OCI-LY1 (cell line): ENCODE data around the gene EDN3.

Experiments used
- H2AFZ ChIP-seq: fragments of 200-600 bp; sonication (generic), shearing (Covaris generic); 2 replicates; pipeline ENCODE4 v1.6.0; 2014; ENCODE audit warnings: antibody characterized with exemption, mild to moderate bottlenecking, low read length
- H3F3A ChIP-seq: fragments of 200-600 bp; sonication (generic), shearing (Covaris generic); 2 replicates; pipeline ENCODE4 v1.6.0; 2014; ENCODE audit warnings: mild to moderate bottlenecking, antibody characterized with exemption, low read length, moderate library complexity; ENCODE audit not compliant: insufficient read depth
- H3K27ac ChIP-seq: fragments of 200-600 bp; sonication (generic); 2 replicates; pipeline ENCODE4 v1.5.1; 2014; ENCODE audit warnings: low read length, mixed run types, mild to moderate bottlenecking, low read depth; ENCODE audit not compliant: poor library complexity, severe bottlenecking
- H3K27me3 ChIP-seq: fragments of 200-600 bp; sonication (generic); 2 replicates; pipeline ENCODE4 v1.6.0; 2014; ENCODE audit warnings: antibody characterized with exemption, mild to moderate bottlenecking, low read length, moderate library complexity; ENCODE audit not compliant: insufficient read depth
- H3K36me3 ChIP-seq: fragments of 200-600 bp; sonication (generic); 2 replicates; pipeline ENCODE4 v1.6.1; 2014; ENCODE audit warnings: mild to moderate bottlenecking, antibody characterized with exemption, low read length, moderate library complexity, mixed read lengths; ENCODE audit not compliant: insufficient read depth
- H3K4me1 ChIP-seq: fragments of 200-600 bp; sonication (generic); 2 replicates; pipeline ENCODE4 v1.5.1; 2014; ENCODE audit warnings: mild to moderate bottlenecking, low read length, moderate library complexity; ENCODE audit not compliant: insufficient read depth, severe bottlenecking
- H3K4me2 ChIP-seq: fragments of 200-600 bp; sonication (generic), shearing (Covaris generic); 2 replicates; pipeline ENCODE4 v1.6.1; 2014; ENCODE audit warnings: low read length
- H3K4me3 ChIP-seq: fragments of 200-600 bp; sonication (generic); 2 replicates; pipeline ENCODE4 v1.5.1; 2014; ENCODE audit warnings: low read length, low read depth, mild to moderate bottlenecking, mixed read lengths; ENCODE audit not compliant: poor library complexity, severe bottlenecking
- H3K79me2 ChIP-seq: fragments of 200-600 bp; shearing (Covaris generic); 2 replicates; pipeline ENCODE4 v1.6.1; 2016; ENCODE audit warnings: mixed run types, low read length, mixed read lengths; ENCODE audit not compliant: insufficient read depth
- H3K9ac ChIP-seq: fragments of 200-600 bp; sonication (generic), shearing (Covaris generic); 2 replicates; pipeline ENCODE4 v1.6.1; 2014; ENCODE audit warnings: mild to moderate bottlenecking, low read length, mixed read lengths
- H3K9me2 ChIP-seq: fragments of 200-600 bp; sonication (generic), shearing (Covaris generic); 2 replicates; pipeline ENCODE4 v1.6.1; 2014; ENCODE audit warnings: low read depth, mild to moderate bottlenecking, low read length, mixed read lengths
- H3K9me3 ChIP-seq: fragments of 200-600 bp; shearing (Covaris generic); 2 replicates; pipeline ENCODE4 v1.6.1; 2014; ENCODE audit warnings: low read length, mixed read lengths
- H4K20me1 ChIP-seq: fragments of 200-600 bp; sonication (generic), shearing (Covaris generic); 2 replicates; pipeline ENCODE4 v1.6.0; 2016; ENCODE audit warnings: mild to moderate bottlenecking, low read length; ENCODE audit not compliant: insufficient read depth
- EZH2 ChIP-seq: fragments of 200-600 bp; sonication (generic), shearing (Covaris generic); IDR thresholded peaks from 2 replicates; pipeline ENCODE4 v1.8.0; 2017; ENCODE audit warnings: borderline replicate concordance, mixed run types, mild to moderate bottlenecking, antibody characterized with exemption, low read length, moderate library complexity, mixed read lengths
- TF ChIP-seq, protein P1 (sequence below): fragments of 200-600 bp; sonication (generic), shearing (Covaris generic); IDR thresholded peaks from 2 replicates; pipeline ENCODE4 v1.5.1; 2017; ENCODE audit warnings: mild to moderate bottlenecking, antibody characterized with exemption, low read length, moderate library complexity, mixed read lengths

Gene EDN3

DNA sequence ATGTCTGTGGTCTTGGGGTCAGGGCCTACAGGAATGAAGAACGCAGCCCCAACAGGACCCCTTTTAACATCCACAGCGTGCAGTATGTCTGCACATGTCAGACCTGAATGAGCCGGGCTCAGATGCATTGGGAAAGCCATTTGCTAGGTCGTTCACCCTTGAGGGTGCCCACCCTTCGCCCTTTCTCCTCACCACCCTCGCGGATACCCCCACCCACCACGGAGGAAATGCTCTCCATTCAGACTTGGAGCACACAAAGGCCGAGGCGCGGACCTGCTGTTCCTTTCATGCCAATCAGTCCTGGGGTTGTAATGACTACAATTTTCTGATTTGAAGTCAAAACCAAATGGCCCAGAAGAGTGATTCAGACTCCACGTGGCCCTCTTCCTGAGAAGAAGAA, 62.7 kb downstream of the EDN3 start:
- Histone ChIP-seq H3K79me2 (no peaks in the 10 kb centered on the region), H3F3A (no peaks in the 10 kb centered on the region)

DNA sequence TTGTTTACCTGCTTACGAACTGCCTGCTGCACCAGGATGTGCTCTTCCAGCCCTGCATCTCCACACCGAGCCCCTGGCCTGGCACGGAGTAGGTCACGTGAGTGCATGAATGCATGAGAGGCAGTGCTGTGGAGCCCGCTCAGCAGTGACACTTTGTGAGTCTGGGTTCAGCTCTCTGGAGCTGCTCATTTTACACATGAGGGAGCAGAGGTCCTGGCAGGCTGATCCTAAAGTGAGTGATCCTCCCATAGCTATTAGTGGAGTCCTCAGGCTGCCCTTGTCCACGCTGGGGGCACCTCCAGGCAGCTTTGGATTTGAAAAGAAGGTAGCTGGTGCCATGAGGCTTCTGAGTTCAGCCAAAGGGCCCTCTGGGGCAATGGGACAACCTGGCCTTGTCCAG, 64.2 kb downstream of the EDN3 start:
- Histone ChIP-seq H3K4me1 (no peaks in the 10 kb centered on the region), H3K4me2 (no peak overlapping the region)

More for the DNA sequence above, 62.7 kb downstream of the EDN3 start:
- Histone ChIP-seq H4K20me1 (no peaks in the 10 kb centered on the region), H3K36me3 (no peaks in the 10 kb centered on the region), H2AFZ (no peak overlapping the region), H3K27me3 (no peaks in the 10 kb centered on the region; the same call in 1 of the 2 replicates), H3K9ac (no peak overlapping the region), H3K4me2 (no peak overlapping the region), H3K4me1 (no peaks in the 10 kb centered on the region), H3K9me3 (no peaks in the 10 kb centered on the region), H3K9me2 (no peaks in the 10 kb centered on the region), H3K4me3 (no peak overlapping the region), H3K27ac (no peak overlapping the region)
- no peak for TF ChIP-seq EZH2
- TF ChIP-seq, protein P1, sequence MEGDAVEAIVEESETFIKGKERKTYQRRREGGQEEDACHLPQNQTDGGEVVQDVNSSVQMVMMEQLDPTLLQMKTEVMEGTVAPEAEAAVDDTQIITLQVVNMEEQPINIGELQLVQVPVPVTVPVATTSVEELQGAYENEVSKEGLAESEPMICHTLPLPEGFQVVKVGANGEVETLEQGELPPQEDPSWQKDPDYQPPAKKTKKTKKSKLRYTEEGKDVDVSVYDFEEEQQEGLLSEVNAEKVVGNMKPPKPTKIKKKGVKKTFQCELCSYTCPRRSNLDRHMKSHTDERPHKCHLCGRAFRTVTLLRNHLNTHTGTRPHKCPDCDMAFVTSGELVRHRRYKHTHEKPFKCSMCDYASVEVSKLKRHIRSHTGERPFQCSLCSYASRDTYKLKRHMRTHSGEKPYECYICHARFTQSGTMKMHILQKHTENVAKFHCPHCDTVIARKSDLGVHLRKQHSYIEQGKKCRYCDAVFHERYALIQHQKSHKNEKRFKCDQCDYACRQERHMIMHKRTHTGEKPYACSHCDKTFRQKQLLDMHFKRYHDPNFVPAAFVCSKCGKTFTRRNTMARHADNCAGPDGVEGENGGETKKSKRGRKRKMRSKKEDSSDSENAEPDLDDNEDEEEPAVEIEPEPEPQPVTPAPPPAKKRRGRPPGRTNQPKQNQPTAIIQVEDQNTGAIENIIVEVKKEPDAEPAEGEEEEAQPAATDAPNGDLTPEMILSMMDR: no peak

DNA sequence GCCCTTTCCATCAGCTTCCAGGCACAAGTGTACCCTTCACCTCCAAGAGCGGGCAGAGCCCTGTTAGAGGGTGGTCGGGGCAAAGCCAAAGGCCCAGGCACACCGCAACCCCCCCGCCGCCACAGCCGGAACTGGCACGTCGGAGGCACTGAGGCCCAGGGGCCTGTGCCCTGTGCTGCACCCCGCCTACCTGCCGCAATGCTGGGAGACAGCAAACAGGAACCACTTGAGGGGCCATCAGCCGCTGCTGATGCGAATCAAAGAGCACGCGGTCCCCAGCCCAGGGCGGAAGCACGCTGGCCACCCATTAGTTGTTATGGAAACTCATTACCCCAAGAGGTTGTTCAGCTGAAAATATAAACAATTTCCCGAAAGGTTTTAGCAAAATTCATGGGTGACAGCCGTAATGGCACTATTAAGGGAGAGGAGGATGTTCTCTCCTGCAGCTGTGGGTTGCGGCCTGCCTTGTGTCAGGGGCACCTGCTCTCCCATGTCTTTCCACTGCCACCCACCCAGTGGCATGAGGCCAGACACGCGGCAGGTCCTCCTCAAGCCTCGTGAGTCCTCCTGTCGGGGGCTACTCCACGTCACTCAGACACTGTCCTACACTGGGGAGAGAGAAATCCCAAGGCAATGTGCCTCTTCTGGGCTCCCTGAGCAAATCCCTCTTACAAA, 65.3 kb downstream of the EDN3 start:
- no peaks in the 10 kb centered on the region for H3K36me3 ChIP-seq
- H4K20me1 ChIP-seq: no peaks in the 10 kb centered on the region
- H3K79me2 ChIP-seq: no peaks in the 10 kb centered on the region
- H3K4me3 ChIP-seq: no peak overlapping the region
- H3K9me2 ChIP-seq: no peaks in the 10 kb centered on the region
- H3K9me3 ChIP-seq: no peaks in the 10 kb centered on the region
- H3K9ac ChIP-seq: no peak overlapping the region
- no peak overlapping the region for H2AFZ ChIP-seq
- no peaks in the 10 kb centered on the region; the same call in 1 of the 2 replicates for H3K27me3 ChIP-seq
- no peaks in the 10 kb centered on the region for H3K4me1 ChIP-seq
- no peak for TF ChIP-seq EZH2
- TF ChIP-seq, protein P1: no peak
- no peak overlapping the region for H3K4me2 ChIP-seq
- no peak overlapping the region for H3K27ac ChIP-seq
- no peaks in the 10 kb centered on the region for H3F3A ChIP-seq

More for the DNA sequence above, 64.2 kb downstream of the EDN3 start:
- TF ChIP-seq EZH2: no peak
- TF ChIP-seq, protein P1: no peak
- Histone ChIP-seq H3F3A (no peaks in the 10 kb centered on the region), H3K27ac (no peak overlapping the region), H3K9me3 (no peaks in the 10 kb centered on the region), H3K27me3 (no peaks in the 10 kb centered on the region; the same call in 1 of the 2 replicates), H3K4me3 (no peak overlapping the region), H4K20me1 (no peaks in the 10 kb centered on the region), H3K79me2 (no peaks in the 10 kb centered on the region), H3K36me3 (no peaks in the 10 kb centered on the region), H3K9me2 (no peaks in the 10 kb centered on the region), H3K9ac (no peak overlapping the region), H2AFZ (no peak overlapping the region)
